ENCODE results near the gene GABRD. TPM values are rescaled to one million over a fixed set of nuclear protein-coding genes. Genes with fewer than 3 reads are reported as not detected.

GABRD gene
- total and polyA plus RNA-seq, 4 experiments from 2014 or later = not detected

DNA sequence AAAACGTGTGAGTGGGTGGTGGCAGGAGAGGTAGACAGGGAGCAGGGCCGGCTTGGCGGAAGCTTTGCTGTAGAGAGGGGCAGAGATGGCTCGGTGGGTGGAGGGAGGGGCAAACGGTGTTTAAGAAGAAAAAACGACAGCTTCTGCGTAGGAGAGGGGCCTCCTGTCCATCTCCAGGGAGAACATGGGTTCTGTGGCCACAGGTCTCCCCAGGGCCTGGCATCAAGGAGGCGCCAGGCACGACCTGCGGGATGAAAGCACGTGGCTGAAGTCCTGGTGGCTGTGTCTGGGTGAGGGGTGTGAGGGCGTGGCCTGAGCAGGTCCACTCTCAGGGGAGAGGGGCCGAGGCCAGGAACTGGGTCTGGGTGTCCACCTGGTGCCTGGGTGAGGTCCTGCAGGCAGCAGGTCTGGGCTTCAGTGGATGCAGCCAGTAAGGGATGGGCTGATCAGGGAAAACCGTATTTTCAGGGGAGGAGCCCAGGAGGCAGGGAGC is 30.1 kb downstream of the GABRD start:
- Mint-ChIP-seq H3K4me1 (peaks cover 8 to 46% (median 17%) of the 10 kb centered on the region in 4 donors), H3K4me3 (peak overlapping the region; percentile 73 to 86 (median 84)), H3K36me3 (peaks cover 0 to 3% of the 10 kb centered on the region in 2 donors), H3K27me3 (peaks cover 0 to 4% of the 10 kb centered on the region in 2 donors), H3K27ac (peak overlapping the region; percentile 4 to 86 (median 48)), H3K9me3 (no peaks in the 10 kb centered on the region)
- Histone ChIP-seq H3K9me3 (ENCODE audit: control insufficient read depth in 1 of 2, low read length in 2 of 2) (no peaks in the 10 kb centered on the region), H3K36me3 (ENCODE audit: insufficient read depth, low read length) (no peaks in the 10 kb centered on the region), H3K27ac (ENCODE audit: low read depth, low read length) (peak overlapping the region; percentile 66), H3K27me3 (ENCODE audit: insufficient read depth, low read length) (no peaks in the 10 kb centered on the region), H3K4me3 (ENCODE audit: low read length in 2 of 2) (peak overlapping the region; percentile 57 to 68), H3K4me1 (ENCODE audit: insufficient read depth, low read length) (peaks cover 28% of the 10 kb centered on the region)
- ChIA-PET CTCF (ENCODE audit: partially characterized antibody) (no interaction called here), POLR2A (ENCODE audit: partially characterized antibody) (no interaction called here)
- peak in 1 of 5 donors; percentile 35 for DNase-seq
- intact Hi-C loops (cut with micrococcal nuclease) = no loop called here

DNA sequence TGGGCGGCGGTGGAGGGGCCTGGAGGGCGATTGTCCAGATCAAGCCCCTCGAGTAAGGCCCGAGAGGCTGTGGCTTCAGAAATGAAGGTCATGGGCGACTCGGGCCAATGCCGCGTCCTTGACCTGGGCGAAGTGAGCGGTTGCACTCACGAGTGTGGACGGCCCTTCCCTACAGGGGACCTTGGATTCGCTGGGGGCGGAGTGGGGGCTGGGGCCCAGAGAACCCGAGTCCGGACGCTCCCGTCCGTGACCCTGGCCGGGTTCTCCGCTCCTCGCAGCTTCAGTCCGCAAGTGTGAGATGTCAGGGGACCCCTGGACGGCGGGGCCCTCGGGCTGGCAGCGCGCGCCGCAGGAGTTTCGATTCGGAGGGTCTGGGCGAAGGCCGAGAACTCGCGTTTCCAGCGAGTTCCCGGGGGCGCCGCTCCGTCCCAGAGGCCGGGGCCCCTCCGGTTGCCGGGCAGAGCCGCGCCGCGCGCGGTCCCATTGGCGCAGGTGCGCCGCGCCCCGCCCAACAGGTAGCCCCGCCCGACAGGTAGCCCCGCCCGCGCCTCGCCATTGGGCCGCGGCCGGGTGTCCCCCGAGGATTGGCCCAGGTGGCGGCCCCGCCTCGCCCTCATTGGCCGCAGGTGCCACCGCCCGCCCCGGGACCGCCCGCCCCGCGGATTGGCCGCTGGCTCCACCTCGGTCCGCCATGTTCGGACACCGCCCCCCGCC is 30.7 kb downstream of the GABRD start, which contains the start of gene PRKCZ:
Gene PRKCZ (plus strand): TSS at position 694 of the 714 bp plus-strand sequence. CDS start 220 bp downstream, outside the sequence.
- Mint-ChIP-seq H3K36me3 (peaks cover 0 to 4% of the 10 kb centered on the region in 2 donors), H3K9me3 (no peaks in the 10 kb centered on the region), H3K27ac (peak within 1 kb of the TSS; percentile 4 to 86 (median 48)), H3K27me3 (peaks cover 0 to 4% of the 10 kb centered on the region in 2 donors), H3K4me1 (peaks cover 8 to 46% (median 17%) of the 10 kb centered on the region in 4 donors), H3K4me3 (peak within 1 kb of the TSS; percentile 73 to 86 (median 84))
- intact Hi-C loops (cut with micrococcal nuclease) = loop anchor here (1.0 kb wide), 1 partner anchor 83 kb away; no protein-coding TSS in a partner anchor
- Histone ChIP-seq H3K36me3 (ENCODE audit: insufficient read depth, low read length) (no peaks in the 10 kb centered on the region), H3K27ac (ENCODE audit: low read depth, low read length) (peak within 1 kb of the TSS; percentile 66), H3K9me3 (ENCODE audit: control insufficient read depth in 1 of 2, low read length in 2 of 2) (no peaks in the 10 kb centered on the region), H3K27me3 (ENCODE audit: insufficient read depth, low read length) (no peaks in the 10 kb centered on the region), H3K4me3 (ENCODE audit: low read length in 2 of 2) (peak within 1 kb of the TSS; percentile 57 to 68), H3K4me1 (ENCODE audit: insufficient read depth, low read length) (peaks cover 28% of the 10 kb centered on the region)
- CTCF ChIA-PET (ENCODE audit: partially characterized antibody) = no interaction called here
- peak; percentile 92 to 95 (median 93) for DNase-seq
- POLR2A ChIA-PET (ENCODE audit: partially characterized antibody) = interaction anchor here (0.6 kb wide), 1 partner anchor 139 kb away, joined by 3 read pairs; no protein-coding TSS in a partner anchor

DNA sequence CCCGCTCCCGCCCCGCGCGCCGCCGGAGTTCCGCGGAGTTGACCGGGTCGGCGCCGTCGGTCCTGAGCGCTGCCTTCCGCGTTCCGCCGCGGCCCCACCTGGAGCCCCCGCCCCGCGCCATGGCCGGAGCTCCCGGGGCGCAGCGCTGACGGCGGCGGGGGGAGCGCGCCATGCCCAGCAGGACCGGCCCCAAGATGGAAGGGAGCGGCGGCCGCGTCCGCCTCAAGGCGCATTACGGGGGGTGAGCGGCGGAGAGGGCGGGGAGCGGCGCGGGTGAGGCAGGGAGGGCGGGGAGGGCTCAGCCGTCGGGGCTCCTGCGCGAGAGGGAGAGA is 31.3 kb downstream of the GABRD start:
- H3K4me1 Mint-ChIP-seq = peaks cover 8 to 41% (median 16%) of the 10 kb centered on the region in 4 donors
- peak overlapping the region in 1 of 7 donors; percentile 24 for H3K27ac Mint-ChIP-seq
- Histone ChIP-seq H3K4me3 (ENCODE audit: low read length in 2 of 2) (peak overlapping the region in 1 of 2 donors; percentile 68), H3K9me3 (ENCODE audit: control insufficient read depth in 1 of 2, low read length in 2 of 2) (no peaks in the 10 kb centered on the region), H3K27ac (ENCODE audit: low read depth, low read length) (peak overlapping the region; percentile 38), H3K4me1 (ENCODE audit: insufficient read depth, low read length) (peaks cover 22% of the 10 kb centered on the region), H3K27me3 (ENCODE audit: insufficient read depth, low read length) (no peaks in the 10 kb centered on the region), H3K36me3 (ENCODE audit: insufficient read depth, low read length) (peaks cover 1% of the 10 kb centered on the region)
- CTCF ChIA-PET (ENCODE audit: partially characterized antibody) = no interaction called here
- peaks cover 0 to 4% of the 10 kb centered on the region in 2 donors for H3K27me3 Mint-ChIP-seq
- POLR2A ChIA-PET (ENCODE audit: partially characterized antibody) = interaction anchor here (0.6 to 1.0 kb wide), 2 partner anchors 138 to 435 kb away, joined by 3 read pairs; partner anchors contain the start of gene MIB2
- peak overlapping the region in 7 of 8 donors; percentile 25 to 81 (median 61) for H3K4me3 Mint-ChIP-seq
- peak in 1 of 5 donors; percentile 69 for DNase-seq
- intact Hi-C loops (cut with micrococcal nuclease) = loop anchor here (1.0 kb wide), 1 partner anchor 83 kb away; no protein-coding TSS in a partner anchor
- no peaks in the 10 kb centered on the region for H3K9me3 Mint-ChIP-seq
- H3K36me3 Mint-ChIP-seq = peaks cover 0 to 6% of the 10 kb centered on the region in 2 donors

DNA sequence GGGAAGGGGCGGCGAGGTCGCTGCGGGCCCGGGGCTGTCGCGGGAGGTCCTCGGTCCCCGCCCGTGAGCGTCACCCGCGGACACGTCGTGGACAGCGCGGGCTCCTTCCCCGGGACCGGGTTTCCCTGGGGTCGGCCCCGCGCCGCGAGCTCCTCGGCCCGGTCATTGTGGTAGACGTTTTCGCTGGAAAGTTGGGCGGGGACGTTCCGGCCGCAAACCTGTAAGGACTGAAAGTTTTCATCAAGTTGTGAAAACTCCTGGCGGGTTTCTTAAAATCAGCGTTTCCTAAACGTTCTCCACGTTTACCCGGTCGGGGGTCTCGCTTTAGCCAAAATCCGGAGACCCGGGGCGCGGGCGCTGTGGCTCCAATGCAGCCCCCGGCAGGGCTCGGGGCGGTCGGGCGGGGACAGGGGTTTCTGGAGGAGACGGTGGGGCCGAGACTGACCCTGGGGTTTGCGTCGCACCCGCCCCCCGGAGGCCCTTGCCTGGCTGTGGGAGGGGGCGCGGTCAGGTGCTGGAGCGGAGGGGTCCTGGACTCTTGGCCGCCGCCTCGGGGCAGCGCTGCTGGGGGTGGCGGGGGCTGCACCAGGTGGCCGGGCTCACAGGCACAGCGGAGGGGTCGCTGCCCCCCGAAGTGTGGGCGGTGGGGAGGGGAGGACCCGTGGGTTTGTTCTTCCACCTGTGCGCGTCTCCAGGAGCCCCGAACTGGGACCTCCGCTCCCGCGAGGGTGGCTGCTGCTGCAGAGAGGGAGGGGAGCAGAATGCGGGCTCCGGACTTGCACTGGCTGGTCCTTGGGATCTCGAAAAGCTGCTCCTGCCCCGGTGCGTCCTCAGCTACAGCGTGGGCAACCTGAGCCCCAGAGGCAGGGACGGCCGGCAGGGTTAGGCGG is 31.9 kb downstream of the GABRD start:
- Mint-ChIP-seq H3K4me1 (peaks cover 5 to 34% (median 13%) of the 10 kb centered on the region in 4 donors), H3K27ac (peak overlapping the region in 4 of 7 donors; percentile 29 to 42 (median 40)), H3K9me3 (no peaks in the 10 kb centered on the region), H3K4me3 (peak overlapping the region; percentile 60 to 81 (median 74)), H3K27me3 (peaks cover 0 to 4% of the 10 kb centered on the region in 2 donors), H3K36me3 (peaks cover 0 to 11% of the 10 kb centered on the region in 2 donors)
- H3K36me3 ChIP-seq (ENCODE audit: insufficient read depth, low read length) = peaks cover 4% of the 10 kb centered on the region
- peaks cover 20% of the 10 kb centered on the region for H3K4me1 ChIP-seq (ENCODE audit: insufficient read depth, low read length)
- H3K27me3 ChIP-seq (ENCODE audit: insufficient read depth, low read length) = no peaks in the 10 kb centered on the region
- peak in 2 of 5 donors; percentile 16 to 38 for DNase-seq
- CTCF ChIA-PET (ENCODE audit: partially characterized antibody) = no interaction called here
- H3K9me3 ChIP-seq (ENCODE audit: control insufficient read depth in 1 of 2, low read length in 2 of 2) = no peaks in the 10 kb centered on the region
- POLR2A ChIA-PET (ENCODE audit: partially characterized antibody) = interaction anchor here (1.0 kb wide), 1 partner anchor 435 kb away, joined by 3 read pairs; the partner anchor contains the start of gene MIB2
- H3K4me3 ChIP-seq (ENCODE audit: low read length in 2 of 2) = peak overlapping the region; percentile 6 to 68
- intact Hi-C loops (cut with micrococcal nuclease) = loop anchor here (1.0 kb wide), 1 partner anchor 82 kb away; no protein-coding TSS in a partner anchor
- H3K27ac ChIP-seq (ENCODE audit: low read depth, low read length) = peak overlapping the region; percentile 38

- H3K27ac ChIP-seq (ENCODE audit: low read depth, low read length) = no peak overlapping the region
- peaks cover 20% of the 10 kb centered on the region for H3K4me1 ChIP-seq (ENCODE audit: insufficient read depth, low read length)
- H3K4me3 Mint-ChIP-seq = peak overlapping the region in 7 of 8 donors; percentile 63 to 83 (median 74)
- H3K36me3 ChIP-seq (ENCODE audit: insufficient read depth, low read length) = peaks cover 4% of the 10 kb centered on the region
- no peaks in the 10 kb centered on the region for H3K9me3 ChIP-seq (ENCODE audit: control insufficient read depth in 1 of 2, low read length in 2 of 2)
- peaks cover 0 to 4% of the 10 kb centered on the region in 2 donors for H3K27me3 Mint-ChIP-seq
- ChIA-PET POLR2A (ENCODE audit: partially characterized antibody) (no interaction called here), CTCF (ENCODE audit: partially characterized antibody) (interaction anchor here (1.9 kb wide), 1 partner anchor 8 kb away, joined by 8 read pairs; no protein-coding TSS in a partner anchor)
- H3K27me3 ChIP-seq (ENCODE audit: insufficient read depth, low read length) = no peaks in the 10 kb centered on the region
- DNase-seq = no peak
- intact Hi-C loops (cut with micrococcal nuclease) = no loop called here
- peak overlapping the region in 3 of 7 donors; percentile 8 to 72 (median 29) for H3K27ac Mint-ChIP-seq
- H3K4me3 ChIP-seq (ENCODE audit: low read length in 2 of 2) = no peak overlapping the region
- no peaks in the 10 kb centered on the region for H3K9me3 Mint-ChIP-seq
- H3K36me3 Mint-ChIP-seq = peaks cover 0 to 13% of the 10 kb centered on the region in 2 donors
- H3K4me1 Mint-ChIP-seq = peaks cover 5 to 34% (median 13%) of the 10 kb centered on the region in 4 donors
Observed at GRCh38 chr1:2052054-2052679, 33.0 kb downstream of the GABRD start.

DNA sequence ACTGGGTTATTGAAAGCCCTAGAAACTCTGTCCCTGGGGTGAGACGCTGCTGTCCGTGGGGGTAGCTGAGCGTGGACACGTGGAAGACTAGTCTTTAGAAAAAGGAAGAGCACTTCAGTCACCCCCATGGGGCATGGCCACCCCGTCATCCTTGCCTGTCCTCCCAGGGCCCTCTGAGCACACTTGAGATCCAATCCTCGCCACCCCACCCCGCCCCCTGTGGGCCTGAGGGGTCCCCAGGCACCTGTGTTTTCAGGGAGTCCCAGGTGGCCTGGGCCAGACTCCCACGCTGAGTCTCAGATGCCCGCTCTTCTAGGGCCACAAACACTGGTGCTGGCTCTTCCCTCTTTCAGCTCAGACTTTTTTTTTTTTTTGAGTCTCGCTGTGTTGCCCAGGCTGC is 33.6 kb downstream of the GABRD start:
- peak overlapping the region in 3 of 7 donors; percentile 72 to 77 (median 74) for H3K27ac Mint-ChIP-seq
- peaks cover 5 to 34% (median 13%) of the 10 kb centered on the region in 4 donors for H3K4me1 Mint-ChIP-seq
- POLR2A ChIA-PET (ENCODE audit: partially characterized antibody) = no interaction called here
- Histone ChIP-seq H3K4me1 (ENCODE audit: insufficient read depth, low read length) (peaks cover 20% of the 10 kb centered on the region), H3K9me3 (ENCODE audit: control insufficient read depth in 1 of 2, low read length in 2 of 2) (no peaks in the 10 kb centered on the region), H3K27me3 (ENCODE audit: insufficient read depth, low read length) (no peaks in the 10 kb centered on the region), H3K27ac (ENCODE audit: low read depth, low read length) (no peak overlapping the region), H3K36me3 (ENCODE audit: insufficient read depth, low read length) (peaks cover 4% of the 10 kb centered on the region), H3K4me3 (ENCODE audit: low read length in 2 of 2) (no peak overlapping the region)
- peak in 1 of 5 donors; percentile 3 for DNase-seq
- no peaks in the 10 kb centered on the region for H3K9me3 Mint-ChIP-seq
- intact Hi-C loops (cut with micrococcal nuclease) = no loop called here
- H3K27me3 Mint-ChIP-seq = peaks cover 0 to 4% of the 10 kb centered on the region in 2 donors
- peaks cover 0 to 13% of the 10 kb centered on the region in 2 donors for H3K36me3 Mint-ChIP-seq
- H3K4me3 Mint-ChIP-seq = peak overlapping the region in 6 of 8 donors; percentile 11 to 83 (median 64)
- CTCF ChIA-PET (ENCODE audit: partially characterized antibody) = interaction anchor here (1.9 kb wide), 1 partner anchor 8 kb away, joined by 8 read pairs; no protein-coding TSS in a partner anchor

Measured in CD4-positive, alpha-beta memory T cell (primary cell).